Kidney (tissue), 14 donors: ENCODE measurements around the gene MRPS9. TPM values are rescaled to one million over a fixed set of nuclear protein-coding genes. Genes with fewer than 3 reads are reported as not detected.

Experiments used
- DNase-seq, 5 donors: peaks; one replicate each; pipeline ENCODE4 v3.0.0-alpha.2; 2013 to 2020
- FAIRE-seq: peaks from 2 replicates; lab custom pipeline; 2012; peaks lifted over from hg19 to GRCh38; lab: Jason Lieb, UNC
- H3K27ac ChIP-seq, 2 donors: one replicate each; pipeline ENCODE4 v1.7.0; 2013; ENCODE audit warnings: low read depth in 2 of 2, low read length in 2 of 2, inconsistent platforms in 1 of 2
- H3K27me3 ChIP-seq: one replicate; pipeline ENCODE4 v1.7.1; 2013; ENCODE audit warnings: low read length, inconsistent platforms; ENCODE audit not compliant: control insufficient read depth, insufficient read depth
- H3K36me3 ChIP-seq, 3 donors: one replicate each; pipeline versions ENCODE4 v1.7.0 to v1.7.1; 2013; ENCODE audit warnings: low read length in 3 of 3, control low read depth in 1 of 3, inconsistent platforms in 1 of 3; ENCODE audit not compliant: insufficient read depth in 3 of 3, control insufficient read depth in 2 of 3
- H3K4me1 ChIP-seq, 3 donors: one replicate each; pipeline versions ENCODE4 v1.7.0 to v1.7.1; 2013; ENCODE audit warnings: low read length in 3 of 3, inconsistent platforms in 1 of 3, low read depth in 1 of 3; ENCODE audit not compliant: control insufficient read depth in 2 of 3, insufficient read depth in 2 of 3
- H3K4me3 ChIP-seq, 3 donors: one replicate each; pipeline versions ENCODE4 v1.7.0 to v1.8.1; 2013; ENCODE audit warnings: low read length in 3 of 3, control low read depth in 1 of 3, inconsistent platforms in 1 of 3
- H3K9ac ChIP-seq, 3 donors: one replicate each; pipeline versions ENCODE4 v1.7.0 to v1.7.1; 2013; ENCODE audit warnings: low read length in 3 of 3, control low read depth in 1 of 3, inconsistent platforms in 1 of 3
- H3K9me3 ChIP-seq, 3 donors: one replicate each; pipeline versions ENCODE4 v1.7.0 to v1.7.1; 2013; ENCODE audit warnings: low read length in 3 of 3, control low read depth in 1 of 3, inconsistent platforms in 1 of 3; ENCODE audit not compliant: control insufficient read depth in 2 of 3, insufficient read depth in 1 of 3
- intact Hi-C: fragments of 100-400 bp; cut with DNase I; formaldehyde crosslinking; loops from one replicate; pipeline ENCODE4 v1.11.1; 2022
- polyA plus RNA-seq: library from polyadenylated mRNA; stranded (reverse); fragments of 350-450 nt; fragmentation: Illumina TruSeq; extraction: RNeasy Lipid Tissue Mini Kit (QIAGEN cat#74804); gene quantifications from one replicate; pipeline ENCODE4 v1.2.3, GENCODE V29; 2014; ENCODE audit warnings: low read depth, low replicate concordance; ENCODE audit not compliant: insufficient read depth
- total RNA-seq: library from RNA; stranded (reverse); fragmentation: NEBNext Ultra II Directional; extraction: Animal tissue kit (Norgen Biotek cat#: 25700); gene quantifications from one replicate; pipeline ENCODE4 v1.2.1, GENCODE V29; 2021
- TF ChIP-seq, protein P1 (sequence below): IDR thresholded peaks from 3 replicates; pipeline ENCODE4 v1.5.1; 2012; ENCODE audit warnings: mild to moderate bottlenecking, moderate library complexity, borderline replicate concordance; ENCODE audit not compliant: insufficient read depth; ENCODE audit errors: extremely low read depth
- donor health status: control.
- donor health status: control.
- donor health status: control.
- donor health status: control.
- donor health status: control.
- donor health status: DM: yes; HTN: yes; CAD: no.
- donor health status: Normal renal cell carcinoma (clear cell type).

The MRPS9 gene
- total and polyA plus RNA-seq, 2 donors from 2014 or later: 23.3 to 60.9 TPM

DNA sequence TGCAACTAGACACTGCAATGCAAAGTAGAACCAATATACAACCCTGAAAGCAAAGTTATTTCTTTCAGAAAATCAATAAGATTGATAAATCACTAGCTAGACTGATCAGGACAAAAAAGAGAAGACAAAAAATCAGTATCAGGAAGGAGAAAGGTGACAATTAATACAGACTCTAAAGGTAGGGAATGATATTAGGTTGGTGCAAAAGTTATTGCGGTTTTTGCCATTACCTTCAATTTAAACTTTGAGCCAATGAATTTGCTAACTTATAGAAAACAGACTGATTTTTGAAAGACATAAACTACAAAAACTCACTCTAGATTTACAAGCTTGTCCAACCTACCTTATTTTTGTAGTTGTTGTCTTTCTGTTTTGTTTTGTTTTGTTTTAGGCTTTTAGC lies 30.5 kb upstream of the MRPS9 start:
- Histone ChIP-seq H3K4me1 (no peaks in the 10 kb centered on the region), H3K9ac (no peak overlapping the region), H3K27ac (no peak overlapping the region), H3K36me3 (no peaks in the 10 kb centered on the region), H3K27me3 (no peaks in the 10 kb centered on the region), H3K9me3 (peaks cover 0 to 6% (median 4%) of the 10 kb centered on the region in 3 donors), H3K4me3 (no peak overlapping the region)
- TF ChIP-seq, protein P1, sequence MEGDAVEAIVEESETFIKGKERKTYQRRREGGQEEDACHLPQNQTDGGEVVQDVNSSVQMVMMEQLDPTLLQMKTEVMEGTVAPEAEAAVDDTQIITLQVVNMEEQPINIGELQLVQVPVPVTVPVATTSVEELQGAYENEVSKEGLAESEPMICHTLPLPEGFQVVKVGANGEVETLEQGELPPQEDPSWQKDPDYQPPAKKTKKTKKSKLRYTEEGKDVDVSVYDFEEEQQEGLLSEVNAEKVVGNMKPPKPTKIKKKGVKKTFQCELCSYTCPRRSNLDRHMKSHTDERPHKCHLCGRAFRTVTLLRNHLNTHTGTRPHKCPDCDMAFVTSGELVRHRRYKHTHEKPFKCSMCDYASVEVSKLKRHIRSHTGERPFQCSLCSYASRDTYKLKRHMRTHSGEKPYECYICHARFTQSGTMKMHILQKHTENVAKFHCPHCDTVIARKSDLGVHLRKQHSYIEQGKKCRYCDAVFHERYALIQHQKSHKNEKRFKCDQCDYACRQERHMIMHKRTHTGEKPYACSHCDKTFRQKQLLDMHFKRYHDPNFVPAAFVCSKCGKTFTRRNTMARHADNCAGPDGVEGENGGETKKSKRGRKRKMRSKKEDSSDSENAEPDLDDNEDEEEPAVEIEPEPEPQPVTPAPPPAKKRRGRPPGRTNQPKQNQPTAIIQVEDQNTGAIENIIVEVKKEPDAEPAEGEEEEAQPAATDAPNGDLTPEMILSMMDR: no peak
- intact Hi-C loops: no loop called here
- DNase-seq (no peak), FAIRE-seq (no peak)

DNA sequence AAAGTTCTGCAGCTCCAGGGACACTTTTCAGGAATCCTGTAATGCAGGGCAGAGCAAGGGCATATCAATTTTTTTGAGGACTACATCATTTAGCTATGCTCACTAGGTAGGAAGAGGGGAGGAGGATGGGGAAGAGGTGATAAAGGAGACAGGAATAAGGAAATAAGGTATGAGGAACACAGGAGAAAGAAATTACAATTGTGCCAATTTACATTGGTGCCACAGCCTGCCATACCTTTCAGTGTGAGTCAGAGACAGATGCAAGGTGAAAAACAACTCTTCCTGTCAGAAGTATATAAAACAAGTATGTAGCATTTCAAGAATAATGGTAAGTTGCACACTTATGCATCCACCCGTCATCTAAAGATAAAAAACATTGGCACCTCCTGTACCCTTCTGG lies 5.4 kb upstream of the MRPS9 start:
- TF ChIP-seq, protein P1: no peak
- Histone ChIP-seq H3K36me3 (no peaks in the 10 kb centered on the region), H3K9ac (no peak overlapping the region), H3K4me3 (no peak overlapping the region), H3K4me1 (peaks cover 0 to 5% (median 0%) of the 10 kb centered on the region in 3 donors), H3K9me3 (no peaks in the 10 kb centered on the region), H3K27ac (no peak overlapping the region), H3K27me3 (no peaks in the 10 kb centered on the region)
- intact Hi-C loops: no loop called here
- DNase-seq: no peak
- FAIRE-seq: no peak

DNA sequence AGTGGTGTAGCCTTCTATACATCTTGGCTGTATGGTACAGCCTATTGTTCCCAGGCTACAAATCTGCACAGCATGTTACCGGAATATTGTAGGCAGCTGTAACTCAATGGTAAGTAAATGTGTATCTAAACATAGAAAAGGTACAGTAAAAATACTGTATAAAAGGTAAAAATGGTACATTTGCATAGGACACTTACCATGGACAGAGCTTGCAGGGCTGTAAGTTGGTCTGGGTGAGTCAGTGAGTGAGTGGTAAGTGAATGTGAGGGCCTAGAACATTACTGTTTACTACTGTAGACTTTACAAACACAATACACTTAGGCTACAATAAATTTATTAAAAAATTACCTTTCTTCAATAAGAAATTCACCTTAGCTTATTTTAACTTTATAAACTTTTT lies 3.7 kb upstream of the MRPS9 start:
- Histone ChIP-seq H3K4me3 (no peak overlapping the region), H3K9ac (no peak overlapping the region), H3K36me3 (no peaks in the 10 kb centered on the region), H3K27ac (no peak overlapping the region), H3K27me3 (no peaks in the 10 kb centered on the region), H3K9me3 (no peaks in the 10 kb centered on the region), H3K4me1 (peaks cover 0 to 5% (median 2%) of the 10 kb centered on the region in 3 donors)
- DNase-seq (no peak), FAIRE-seq (no peak)
- TF ChIP-seq, protein P1: no peak
- intact Hi-C loops: no loop called here
